ENCODE results near the gene DEF6. TPM values are rescaled to one million over a fixed set of nuclear protein-coding genes. Genes with fewer than 3 reads are reported as not detected.

The DEF6 gene
- total RNA-seq, 1 experiment from 2014 or later, result 11.3 TPM

GRCh38 chr6:35351422-35351821 is 53.8 kb downstream of the DEF6 start:
- CTCF ChIA-PET, result interaction anchor here (0.7 to 1.1 kb wide), 4 partner anchors 8 to 98 kb away, joined by 3 to 4 read pairs (median 4); no protein-coding TSS in a partner anchor
- peaks cover 11% of the 10 kb centered on the region; the same call in 1 of the 2 replicates for H3K9me3 Mint-ChIP-seq
- DNase-seq (ENCODE audit: low spot score) (no peak), ATAC-seq (no peak)
- H3K27ac Mint-ChIP-seq, result no peak overlapping the region
- H3K27me3 Mint-ChIP-seq (ENCODE audit: low read depth), result no peaks in the 10 kb centered on the region
- no peak overlapping the region for H3K4me3 Mint-ChIP-seq
- TF ChIP-seq, protein P1, sequence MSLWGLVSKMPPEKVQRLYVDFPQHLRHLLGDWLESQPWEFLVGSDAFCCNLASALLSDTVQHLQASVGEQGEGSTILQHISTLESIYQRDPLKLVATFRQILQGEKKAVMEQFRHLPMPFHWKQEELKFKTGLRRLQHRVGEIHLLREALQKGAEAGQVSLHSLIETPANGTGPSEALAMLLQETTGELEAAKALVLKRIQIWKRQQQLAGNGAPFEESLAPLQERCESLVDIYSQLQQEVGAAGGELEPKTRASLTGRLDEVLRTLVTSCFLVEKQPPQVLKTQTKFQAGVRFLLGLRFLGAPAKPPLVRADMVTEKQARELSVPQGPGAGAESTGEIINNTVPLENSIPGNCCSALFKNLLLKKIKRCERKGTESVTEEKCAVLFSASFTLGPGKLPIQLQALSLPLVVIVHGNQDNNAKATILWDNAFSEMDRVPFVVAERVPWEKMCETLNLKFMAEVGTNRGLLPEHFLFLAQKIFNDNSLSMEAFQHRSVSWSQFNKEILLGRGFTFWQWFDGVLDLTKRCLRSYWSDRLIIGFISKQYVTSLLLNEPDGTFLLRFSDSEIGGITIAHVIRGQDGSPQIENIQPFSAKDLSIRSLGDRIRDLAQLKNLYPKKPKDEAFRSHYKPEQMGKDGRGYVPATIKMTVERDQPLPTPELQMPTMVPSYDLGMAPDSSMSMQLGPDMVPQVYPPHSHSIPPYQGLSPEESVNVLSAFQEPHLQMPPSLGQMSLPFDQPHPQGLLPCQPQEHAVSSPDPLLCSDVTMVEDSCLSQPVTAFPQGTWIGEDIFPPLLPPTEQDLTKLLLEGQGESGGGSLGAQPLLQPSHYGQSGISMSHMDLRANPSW (CRISPR knock-in tag; conservative IDR thresholded peaks at IDR 0.05; ENCODE audit: low read depth), result no peak
- TF ChIP-seq ZNF317 (CRISPR knock-in tag; IDR thresholded peaks at IDR 0.05; ENCODE audit: borderline replicate concordance, low read depth) (no peak), ESRRA (CRISPR knock-in tag; IDR thresholded peaks at IDR 0.05; ENCODE audit: borderline replicate concordance) (no peak), JAZF1 (CRISPR knock-in tag; IDR thresholded peaks at IDR 0.05) (no peak), ERG (CRISPR knock-in tag; IDR thresholded peaks at IDR 0.05) (no peak), USF1 (CRISPR knock-in tag; IDR thresholded peaks at IDR 0.05) (no peak), ETV6 (CRISPR knock-in tag; IDR thresholded peaks at IDR 0.05) (no peak)
- TF ChIP-seq, protein P2, sequence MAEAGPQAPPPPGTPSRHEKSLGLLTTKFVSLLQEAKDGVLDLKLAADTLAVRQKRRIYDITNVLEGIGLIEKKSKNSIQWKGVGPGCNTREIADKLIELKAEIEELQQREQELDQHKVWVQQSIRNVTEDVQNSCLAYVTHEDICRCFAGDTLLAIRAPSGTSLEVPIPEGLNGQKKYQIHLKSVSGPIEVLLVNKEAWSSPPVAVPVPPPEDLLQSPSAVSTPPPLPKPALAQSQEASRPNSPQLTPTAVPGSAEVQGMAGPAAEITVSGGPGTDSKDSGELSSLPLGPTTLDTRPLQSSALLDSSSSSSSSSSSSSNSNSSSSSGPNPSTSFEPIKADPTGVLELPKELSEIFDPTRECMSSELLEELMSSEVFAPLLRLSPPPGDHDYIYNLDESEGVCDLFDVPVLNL (CRISPR knock-in tag; IDR thresholded peaks at IDR 0.05; ENCODE audit: borderline replicate concordance, low read depth), result no peak
- TF ChIP-seq, protein P3, sequence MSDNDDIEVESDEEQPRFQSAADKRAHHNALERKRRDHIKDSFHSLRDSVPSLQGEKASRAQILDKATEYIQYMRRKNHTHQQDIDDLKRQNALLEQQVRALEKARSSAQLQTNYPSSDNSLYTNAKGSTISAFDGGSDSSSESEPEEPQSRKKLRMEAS (CRISPR knock-in tag; IDR thresholded peaks at IDR 0.05), result no peak
- TF ChIP-seq, protein P4, sequence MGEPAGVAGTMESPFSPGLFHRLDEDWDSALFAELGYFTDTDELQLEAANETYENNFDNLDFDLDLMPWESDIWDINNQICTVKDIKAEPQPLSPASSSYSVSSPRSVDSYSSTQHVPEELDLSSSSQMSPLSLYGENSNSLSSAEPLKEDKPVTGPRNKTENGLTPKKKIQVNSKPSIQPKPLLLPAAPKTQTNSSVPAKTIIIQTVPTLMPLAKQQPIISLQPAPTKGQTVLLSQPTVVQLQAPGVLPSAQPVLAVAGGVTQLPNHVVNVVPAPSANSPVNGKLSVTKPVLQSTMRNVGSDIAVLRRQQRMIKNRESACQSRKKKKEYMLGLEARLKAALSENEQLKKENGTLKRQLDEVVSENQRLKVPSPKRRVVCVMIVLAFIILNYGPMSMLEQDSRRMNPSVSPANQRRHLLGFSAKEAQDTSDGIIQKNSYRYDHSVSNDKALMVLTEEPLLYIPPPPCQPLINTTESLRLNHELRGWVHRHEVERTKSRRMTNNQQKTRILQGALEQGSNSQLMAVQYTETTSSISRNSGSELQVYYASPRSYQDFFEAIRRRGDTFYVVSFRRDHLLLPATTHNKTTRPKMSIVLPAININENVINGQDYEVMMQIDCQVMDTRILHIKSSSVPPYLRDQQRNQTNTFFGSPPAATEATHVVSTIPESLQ (CRISPR knock-in tag; IDR thresholded peaks at IDR 0.05), result no peak
- TF ChIP-seq, protein P5, sequence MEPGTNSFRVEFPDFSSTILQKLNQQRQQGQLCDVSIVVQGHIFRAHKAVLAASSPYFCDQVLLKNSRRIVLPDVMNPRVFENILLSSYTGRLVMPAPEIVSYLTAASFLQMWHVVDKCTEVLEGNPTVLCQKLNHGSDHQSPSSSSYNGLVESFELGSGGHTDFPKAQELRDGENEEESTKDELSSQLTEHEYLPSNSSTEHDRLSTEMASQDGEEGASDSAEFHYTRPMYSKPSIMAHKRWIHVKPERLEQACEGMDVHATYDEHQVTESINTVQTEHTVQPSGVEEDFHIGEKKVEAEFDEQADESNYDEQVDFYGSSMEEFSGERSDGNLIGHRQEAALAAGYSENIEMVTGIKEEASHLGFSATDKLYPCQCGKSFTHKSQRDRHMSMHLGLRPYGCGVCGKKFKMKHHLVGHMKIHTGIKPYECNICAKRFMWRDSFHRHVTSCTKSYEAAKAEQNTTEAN (CRISPR knock-in tag; IDR thresholded peaks at IDR 0.05), result no peak
- no peaks in the 10 kb centered on the region; the same call in 1 of the 2 replicates for H3K4me1 Mint-ChIP-seq
- POLR2A ChIA-PET, result interaction anchor here (0.6 kb wide), 1 partner anchor 122 kb away, joined by 3 read pairs; no protein-coding TSS in a partner anchor
- peaks cover 59% of the 10 kb centered on the region for H3K36me3 Mint-ChIP-seq

GRCh38 chr6:35352735-35353134 is 55.1 kb downstream of the DEF6 start:
- Mint-ChIP-seq H3K27me3 (ENCODE audit: low read depth) (no peaks in the 10 kb centered on the region), H3K9me3 (peaks cover 11% of the 10 kb centered on the region; the same call in 1 of the 2 replicates), H3K4me3 (no peak overlapping the region), H3K36me3 (peaks cover 61% of the 10 kb centered on the region), H3K4me1 (no peaks in the 10 kb centered on the region; the same call in 1 of the 2 replicates), H3K27ac (no peak overlapping the region)
- ChIA-PET POLR2A (no interaction called here), CTCF (interaction anchor here (0.9 kb wide), 1 partner anchor 25 kb away, joined by 3 read pairs; no protein-coding TSS in a partner anchor)
- no peak for DNase-seq (ENCODE audit: low spot score)
- TF ChIP-seq TP53 (CRISPR knock-in tag; IDR thresholded peaks at IDR 0.05), result no peak
- no peak for TF ChIP-seq TEAD4 (CRISPR knock-in tag; IDR thresholded peaks at IDR 0.05)
- no peak for TF ChIP-seq ZNF512 (CRISPR knock-in tag; IDR thresholded peaks at IDR 0.05; ENCODE audit: borderline replicate concordance)
- no peak for TF ChIP-seq NR2C2 (CRISPR knock-in tag; IDR thresholded peaks at IDR 0.05)
- no peak for TF ChIP-seq ATF3 (CRISPR knock-in tag; conservative IDR thresholded peaks at IDR 0.05)
- TF ChIP-seq, protein P6, sequence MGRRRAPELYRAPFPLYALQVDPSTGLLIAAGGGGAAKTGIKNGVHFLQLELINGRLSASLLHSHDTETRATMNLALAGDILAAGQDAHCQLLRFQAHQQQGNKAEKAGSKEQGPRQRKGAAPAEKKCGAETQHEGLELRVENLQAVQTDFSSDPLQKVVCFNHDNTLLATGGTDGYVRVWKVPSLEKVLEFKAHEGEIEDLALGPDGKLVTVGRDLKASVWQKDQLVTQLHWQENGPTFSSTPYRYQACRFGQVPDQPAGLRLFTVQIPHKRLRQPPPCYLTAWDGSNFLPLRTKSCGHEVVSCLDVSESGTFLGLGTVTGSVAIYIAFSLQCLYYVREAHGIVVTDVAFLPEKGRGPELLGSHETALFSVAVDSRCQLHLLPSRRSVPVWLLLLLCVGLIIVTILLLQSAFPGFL (CRISPR knock-in tag; IDR thresholded peaks at IDR 0.05; ENCODE audit: borderline replicate concordance), result no peak
- TF ChIP-seq, protein P7, sequence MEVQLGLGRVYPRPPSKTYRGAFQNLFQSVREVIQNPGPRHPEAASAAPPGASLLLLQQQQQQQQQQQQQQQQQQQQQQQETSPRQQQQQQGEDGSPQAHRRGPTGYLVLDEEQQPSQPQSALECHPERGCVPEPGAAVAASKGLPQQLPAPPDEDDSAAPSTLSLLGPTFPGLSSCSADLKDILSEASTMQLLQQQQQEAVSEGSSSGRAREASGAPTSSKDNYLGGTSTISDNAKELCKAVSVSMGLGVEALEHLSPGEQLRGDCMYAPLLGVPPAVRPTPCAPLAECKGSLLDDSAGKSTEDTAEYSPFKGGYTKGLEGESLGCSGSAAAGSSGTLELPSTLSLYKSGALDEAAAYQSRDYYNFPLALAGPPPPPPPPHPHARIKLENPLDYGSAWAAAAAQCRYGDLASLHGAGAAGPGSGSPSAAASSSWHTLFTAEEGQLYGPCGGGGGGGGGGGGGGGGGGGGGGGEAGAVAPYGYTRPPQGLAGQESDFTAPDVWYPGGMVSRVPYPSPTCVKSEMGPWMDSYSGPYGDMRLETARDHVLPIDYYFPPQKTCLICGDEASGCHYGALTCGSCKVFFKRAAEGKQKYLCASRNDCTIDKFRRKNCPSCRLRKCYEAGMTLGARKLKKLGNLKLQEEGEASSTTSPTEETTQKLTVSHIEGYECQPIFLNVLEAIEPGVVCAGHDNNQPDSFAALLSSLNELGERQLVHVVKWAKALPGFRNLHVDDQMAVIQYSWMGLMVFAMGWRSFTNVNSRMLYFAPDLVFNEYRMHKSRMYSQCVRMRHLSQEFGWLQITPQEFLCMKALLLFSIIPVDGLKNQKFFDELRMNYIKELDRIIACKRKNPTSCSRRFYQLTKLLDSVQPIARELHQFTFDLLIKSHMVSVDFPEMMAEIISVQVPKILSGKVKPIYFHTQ (CRISPR knock-in tag; IDR thresholded peaks at IDR 0.05), result no peak
- ATAC-seq, result no peak
